Stimulated activated CD4-positive, alpha-beta T cell treated with anti-CD3 and anti-CD28 coated beads, Interleukin-1b, Interleukin-23, amount 100 ng/mL, for 24 hours (primary cell): ENCODE data around the gene MZB1.
"Not testable (repeated sequence)": the region's sequence is repeated elsewhere in the genome, so short reads cannot be mapped to it uniquely, and the experiment has no call there.

ENCODE experiments used
- DNase-seq, 4 experiments: peaks; one replicate each; pipeline ENCODE4 v3.0.0-alpha.2; 2020; ENCODE audit warnings: low read depth in 4 of 4, low spot score in 1 of 4

Gene MZB1

GRCh38 chr5:139392678-139393496 lies 3.2 kb upstream of the MZB1 start:
- peak; percentile 53 to 74 (median 60) for DNase-seq

DNA sequence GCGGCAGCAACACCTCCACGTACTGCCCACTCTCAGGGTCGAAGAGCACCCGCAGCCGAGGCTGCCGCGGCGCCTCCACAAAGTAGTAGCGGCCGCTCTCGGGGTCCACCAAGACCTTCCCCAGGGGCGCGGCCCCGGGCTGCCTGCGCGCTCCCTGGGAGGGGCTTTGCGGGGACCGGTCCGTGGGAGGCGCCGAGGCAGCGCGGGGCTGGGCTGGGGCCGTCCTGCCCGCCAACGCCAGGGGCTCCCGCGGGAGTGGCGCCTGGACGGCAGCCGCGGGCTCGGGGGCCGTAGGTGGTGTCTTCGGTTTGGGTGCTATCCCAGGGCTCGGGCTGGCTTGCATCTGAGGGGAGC lies 2.6 kb upstream of the MZB1 start:
- no peak for DNase-seq

GRCh38 chr5:139391570-139392323 lies 2.0 kb upstream of the MZB1 start:
- no peak for DNase-seq

GRCh38 chr5:139390639-139391569 lies 1.2 kb upstream of the MZB1 start:
- no peak for DNase-seq

- no peak for DNase-seq
These were observed 1.4 kb downstream of the MZB1 start for GRCh38 chr5:139388198-139388821.

GRCh38 chr5:139387611-139388197 lies 2.0 kb downstream of the MZB1 start:
- no peak for DNase-seq

DNA sequence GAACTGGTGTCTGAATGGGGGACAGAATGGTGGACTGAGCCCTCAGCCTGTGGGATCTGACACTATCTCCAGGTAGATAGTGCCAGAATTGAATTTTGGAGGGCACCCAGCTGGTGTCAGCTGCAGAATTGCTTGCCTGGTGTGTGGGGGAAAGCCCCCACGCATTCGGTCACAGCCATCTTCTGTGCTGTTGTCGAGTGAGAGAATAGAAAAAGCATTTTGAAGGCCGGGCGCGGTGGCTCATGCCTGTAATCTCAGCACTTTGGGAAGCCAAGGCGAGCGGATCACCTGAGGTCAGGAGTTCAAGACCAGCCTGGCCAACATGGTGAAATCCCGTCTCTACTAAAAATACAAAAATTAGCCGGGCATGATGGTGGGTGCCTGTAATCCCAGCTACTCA lies 2.8 kb downstream of the MZB1 start:
- not testable (repeated sequence) for DNase-seq

DNA sequence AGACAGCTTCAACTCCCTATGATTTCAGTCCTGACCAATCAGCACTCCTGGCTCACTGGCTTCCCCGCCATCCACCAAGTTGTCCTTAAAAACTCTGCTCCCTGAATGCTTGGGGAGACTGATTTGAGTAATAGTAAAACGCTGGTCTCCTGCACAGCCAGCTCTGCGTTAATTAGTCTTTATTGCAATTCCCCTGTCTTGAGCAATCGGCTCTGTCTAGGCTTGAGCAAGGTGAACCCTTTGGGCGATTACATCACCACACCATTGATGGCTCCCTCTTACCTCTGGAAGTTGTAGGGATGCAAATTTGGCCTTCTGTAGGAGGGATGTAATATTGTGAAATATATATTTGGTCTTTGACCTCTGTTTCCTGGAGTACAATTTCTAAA lies 3.7 kb downstream of the MZB1 start:
- DNase-seq = no peak

GRCh38 chr5:139385061-139386049 lies 4.4 kb downstream of the MZB1 start:
- DNase-seq = no peak

DNA sequence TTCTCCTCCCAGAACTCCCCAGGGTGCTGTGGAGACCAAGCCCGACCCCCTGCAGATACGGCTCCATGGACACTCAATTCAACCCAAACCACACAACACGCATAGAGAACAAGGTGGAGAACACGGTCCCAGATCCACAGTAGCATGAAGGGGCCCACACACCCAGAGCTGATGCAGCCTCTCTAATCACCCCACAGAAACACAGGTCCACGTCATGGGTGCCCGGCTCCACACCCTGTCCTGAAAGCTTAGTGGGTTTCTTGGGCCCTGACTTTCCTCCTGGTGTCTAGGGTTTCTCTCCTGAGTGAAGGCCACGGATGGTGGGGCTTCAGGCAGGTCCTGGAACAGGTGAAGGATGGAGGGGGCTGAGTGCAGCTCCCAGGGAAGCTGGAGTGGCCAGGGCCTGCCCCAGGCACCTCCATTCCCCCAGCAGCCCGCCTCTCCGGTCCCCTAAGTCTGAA lies 5.1 kb downstream of the MZB1 start:
- DNase-seq = no peak

DNA sequence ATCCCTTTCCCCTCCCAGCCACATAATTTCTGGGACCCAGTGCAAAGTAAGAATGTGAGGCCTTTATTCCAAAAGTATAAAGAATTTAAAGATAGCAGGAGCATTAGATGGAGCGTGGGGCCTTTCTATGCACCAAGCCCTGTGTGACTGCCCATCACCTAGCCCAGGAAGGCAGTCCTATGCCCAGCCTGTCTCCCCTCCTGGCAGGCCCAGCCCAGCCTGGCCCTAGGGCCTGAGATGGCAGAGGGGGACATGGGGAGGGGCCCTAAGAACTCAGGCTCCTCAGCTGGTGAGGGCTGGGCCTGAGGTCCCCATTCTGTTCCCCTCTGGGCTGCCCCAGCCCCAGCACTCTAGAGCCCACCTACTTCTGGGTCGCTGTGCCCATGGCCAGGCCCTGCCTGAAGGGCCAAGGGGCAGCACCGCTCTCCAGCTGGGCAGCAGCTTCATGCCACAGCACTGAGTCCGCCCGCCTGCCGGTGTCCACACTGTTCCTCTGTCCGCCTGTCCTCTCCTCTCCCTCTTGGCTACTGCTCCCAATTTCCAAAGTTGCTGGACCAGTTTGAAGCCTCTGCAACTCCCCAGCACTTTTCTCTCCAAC lies 5.6 kb downstream of the MZB1 start:
- no peak for DNase-seq

- no peak for DNase-seq
These were observed 6.3 kb downstream of the MZB1 start, which contains the start of gene SLC23A1 for GRCh38 chr5:139383275-139383992. SLC23A1 (minus strand) TSS chr5:139383297; CDS start chr5:139383253, 44 bp downstream.

DNA sequence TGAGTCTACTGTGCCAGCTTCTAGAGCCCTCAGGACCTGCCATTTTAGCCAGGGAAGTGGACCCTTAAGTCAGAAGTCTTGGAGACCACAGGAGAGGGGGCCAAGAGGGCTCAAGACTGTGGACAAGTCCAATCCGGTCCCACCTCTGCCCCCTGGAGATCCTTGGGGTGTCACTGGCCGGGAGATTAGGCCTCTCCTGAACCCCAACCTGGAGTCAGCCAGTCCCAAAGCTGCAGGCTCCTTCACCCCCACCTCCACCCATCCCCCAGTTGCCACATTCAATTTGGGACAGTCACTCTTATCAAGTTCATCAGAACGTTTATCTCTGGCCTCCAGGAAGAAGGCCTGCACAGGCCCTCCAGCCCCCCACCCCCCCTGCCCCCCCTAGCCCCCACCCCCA lies 6.9 kb downstream of the MZB1 start:
- no peak for DNase-seq

DNA sequence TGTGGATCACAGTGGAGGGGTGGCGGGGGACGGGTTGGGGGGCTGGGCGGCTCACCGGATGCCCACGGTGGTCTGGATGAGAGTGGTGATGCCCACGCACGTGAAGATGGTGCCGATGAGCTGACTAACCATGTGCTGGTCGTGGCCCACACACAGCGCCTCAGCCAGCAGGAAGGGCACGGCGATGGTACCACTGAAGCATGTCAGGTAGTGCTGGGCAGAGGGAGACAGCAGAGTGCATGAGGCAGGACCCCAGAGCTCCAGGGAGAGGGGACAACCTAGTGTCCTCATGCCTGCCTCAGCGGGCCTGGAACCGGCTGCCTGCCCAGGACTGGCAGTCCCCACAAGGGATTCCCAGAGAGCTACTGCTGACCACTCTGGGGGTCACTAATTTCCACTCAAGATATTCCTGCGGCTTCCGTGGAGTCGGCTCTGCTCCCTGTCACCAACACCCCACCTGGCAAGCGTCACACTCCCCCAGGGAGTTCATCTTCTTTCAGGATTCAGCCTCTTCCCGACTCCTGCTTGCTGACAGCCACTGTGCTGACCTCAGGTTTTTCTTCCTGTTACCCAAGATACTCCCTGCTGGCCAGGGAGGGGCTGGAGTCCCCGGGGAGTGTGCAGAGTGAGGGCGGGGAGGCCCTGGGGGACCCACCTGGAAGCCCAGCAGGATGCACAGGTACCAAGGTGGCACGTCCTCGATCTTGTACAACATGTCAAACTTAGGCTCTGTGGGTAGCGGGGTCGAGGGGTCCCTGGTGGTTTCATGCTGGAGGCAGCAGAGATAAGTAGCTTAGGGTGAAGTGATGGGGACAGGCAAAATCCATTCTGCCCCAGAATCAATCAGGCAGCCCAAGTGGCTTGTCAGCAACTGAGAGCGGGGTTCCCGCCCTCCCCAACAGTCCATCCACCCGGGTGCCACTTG lies 7.6 kb downstream of the MZB1 start:
- no peak for DNase-seq

DNA sequence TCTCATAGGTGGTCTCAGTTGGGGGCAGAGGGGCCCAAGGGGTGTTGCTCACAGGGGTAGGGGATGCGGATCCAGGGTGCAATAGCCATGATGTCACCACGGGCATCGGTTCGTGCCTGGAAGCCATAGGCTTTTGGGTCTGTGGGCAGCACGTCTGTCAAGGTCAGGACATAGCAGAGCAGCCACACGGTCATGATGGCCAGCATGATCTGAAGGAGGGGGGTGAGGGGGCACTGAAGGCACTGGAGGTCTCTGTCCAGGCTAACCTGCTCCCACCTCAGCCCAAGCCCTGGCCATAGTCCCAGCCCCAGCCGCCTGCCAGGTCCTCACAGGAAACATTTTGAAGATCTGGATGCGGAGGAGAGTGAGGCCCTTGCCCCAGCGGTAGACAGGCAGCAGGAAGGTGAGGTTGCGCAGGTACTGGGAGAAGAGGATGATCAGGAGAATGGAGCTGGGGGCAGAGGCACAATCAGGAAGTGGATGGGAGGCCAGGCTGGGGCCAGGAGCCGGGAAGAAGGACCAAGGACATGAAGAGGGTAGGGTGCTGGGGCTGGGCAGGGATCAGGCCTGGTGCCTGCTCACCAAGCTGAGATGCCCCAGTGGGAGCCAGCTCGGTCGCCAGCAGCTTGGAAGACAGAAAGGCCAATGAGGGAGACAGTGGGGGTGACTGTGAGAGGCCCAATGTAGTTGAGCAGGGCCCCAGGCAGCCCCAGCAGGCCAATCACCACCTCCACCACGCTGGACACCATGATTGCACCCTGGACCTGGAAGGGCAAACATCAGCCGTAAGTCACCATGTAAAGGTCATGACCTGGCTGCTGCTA lies 9.9 kb downstream of the MZB1 start:
- DNase-seq = no peak

DNA sequence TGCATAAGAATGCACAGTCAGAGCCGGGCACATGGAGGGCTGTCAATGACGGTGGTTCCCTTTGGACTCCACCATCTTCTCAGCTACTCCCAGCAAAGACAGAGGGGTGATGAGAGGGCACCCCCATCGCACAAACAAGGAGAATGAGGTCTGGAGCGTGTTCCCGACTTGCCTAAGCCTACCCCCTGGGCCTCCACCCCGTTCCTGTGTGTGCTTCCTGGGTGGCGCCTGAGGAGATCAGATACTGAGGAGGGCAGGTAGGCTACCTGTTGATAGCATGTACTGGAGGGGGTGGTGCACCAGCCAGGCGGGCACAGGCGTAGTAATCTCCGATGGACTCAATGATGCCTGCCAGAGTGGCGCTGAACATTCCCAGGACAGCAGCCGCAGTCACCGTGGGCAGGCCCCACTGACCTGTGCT lies 10.8 kb downstream of the MZB1 start:
- no peak for DNase-seq
